H9 (cell line): ENCODE results near the gene SFRP2. TPM values are rescaled to one million over a fixed set of nuclear protein-coding genes. Genes with fewer than 3 reads are reported as not detected.

Source experiments
- DNase-seq: peaks from one replicate; pipeline ENCODE4 v3.0.0-alpha.2; 2017
- H2AFZ ChIP-seq: one replicate; pipeline ENCODE4 v1.6.1; 2013; ENCODE audit warnings: mild to moderate bottlenecking, low read length, control low read depth, moderate library complexity
- H2AK5ac ChIP-seq: 2 replicates; pipeline ENCODE4 v1.6.1; 2013; ENCODE audit warnings: low read length, control low read depth, mixed read lengths; ENCODE audit not compliant: insufficient read length
- H2BK120ac ChIP-seq: one replicate; pipeline ENCODE4 v1.6.1; 2013; ENCODE audit warnings: low read depth, mild to moderate bottlenecking, low read length, control low read depth, inconsistent platforms; ENCODE audit not compliant: poor library complexity, severe bottlenecking
- H2BK12ac ChIP-seq: 2 replicates; pipeline ENCODE4 v1.6.1; 2013; ENCODE audit warnings: low read length, control low read depth, mixed read lengths, low read depth; ENCODE audit not compliant: insufficient read length
- H2BK15ac ChIP-seq: 2 replicates; pipeline ENCODE4 v1.6.1; 2013; ENCODE audit warnings: low read depth, low read length, control low read depth
- H2BK20ac ChIP-seq: one replicate; pipeline ENCODE4 v1.6.1; 2013; ENCODE audit warnings: low read depth, mild to moderate bottlenecking, low read length, control low read depth, inconsistent platforms; ENCODE audit not compliant: poor library complexity, severe bottlenecking
- H2BK5ac ChIP-seq: 2 replicates; pipeline ENCODE4 v1.6.1; 2013; ENCODE audit warnings: low read length, control low read depth, mixed read lengths; ENCODE audit not compliant: insufficient read length
- H3K14ac ChIP-seq: 2 replicates; pipeline ENCODE4 v1.6.1; 2013; ENCODE audit warnings: low read length, control low read depth; ENCODE audit not compliant: insufficient read depth
- H3K18ac ChIP-seq: 2 replicates; pipeline ENCODE4 v1.6.1; 2013; ENCODE audit warnings: low read depth, mild to moderate bottlenecking, mixed read lengths, low read length, control low read depth; ENCODE audit not compliant: insufficient read length
- H3K23ac ChIP-seq: 2 replicates; pipeline ENCODE4 v1.6.1; 2013; ENCODE audit warnings: low read length, control low read depth, mixed read lengths, low read depth; ENCODE audit not compliant: insufficient read length
- H3K23me2 ChIP-seq: 2 replicates; pipeline ENCODE4 v1.6.1; 2013; ENCODE audit warnings: low read depth, mild to moderate bottlenecking, mixed read lengths, low read length, control low read depth; ENCODE audit not compliant: insufficient read length, poor library complexity, severe bottlenecking
- H3K27ac ChIP-seq: 2 replicates; pipeline ENCODE4 v1.5.1; 2013; ENCODE audit warnings: low read length, control low read depth, mixed read lengths, low read depth; ENCODE audit not compliant: insufficient read length
- H3K27me3 ChIP-seq: 2 replicates; pipeline ENCODE4 v1.6.1; 2013; ENCODE audit warnings: low read length, control low read depth, inconsistent platforms; ENCODE audit not compliant: insufficient read depth
- H3K4ac ChIP-seq: 2 replicates; pipeline ENCODE4 v1.6.1; 2013; ENCODE audit warnings: low read depth, mild to moderate bottlenecking, control low read depth, inconsistent platforms, low read length, moderate library complexity
- H3K4me1 ChIP-seq: 2 replicates; pipeline ENCODE4 v1.6.1; 2013; ENCODE audit warnings: low read length, control low read depth, inconsistent platforms; ENCODE audit not compliant: insufficient read depth
- H3K4me2 ChIP-seq: 2 replicates; pipeline ENCODE4 v1.6.1; 2013; ENCODE audit warnings: low read length, control low read depth, mixed read lengths; ENCODE audit not compliant: insufficient read length, insufficient read depth
- H3K56ac ChIP-seq: 2 replicates; pipeline ENCODE4 v1.6.1; 2013; ENCODE audit warnings: low read depth, mild to moderate bottlenecking, mixed read lengths, low read length, control low read depth; ENCODE audit not compliant: insufficient read length
- H3K79me1 ChIP-seq: 2 replicates; pipeline ENCODE4 v1.6.1; 2013; ENCODE audit warnings: low read depth, mild to moderate bottlenecking, moderate library complexity, low read length, control low read depth, inconsistent platforms; ENCODE audit not compliant: insufficient read depth, poor library complexity, severe bottlenecking
- H3K79me2 ChIP-seq: 2 replicates; pipeline ENCODE4 v1.6.1; 2013; ENCODE audit warnings: low read length, control low read depth, inconsistent platforms; ENCODE audit not compliant: insufficient read depth
- H3K9ac ChIP-seq: 2 replicates; pipeline ENCODE4 v1.6.1; 2013; ENCODE audit warnings: low read length, control low read depth, mixed read lengths; ENCODE audit not compliant: insufficient read length; ENCODE audit errors: extremely low read depth
- H3K9me3 ChIP-seq: one replicate; pipeline ENCODE4 v1.6.1; 2013; ENCODE audit warnings: low read depth, low read length, inconsistent platforms; ENCODE audit not compliant: control insufficient read depth
- H3T11ph ChIP-seq: one replicate; pipeline ENCODE4 v1.6.1; 2013; ENCODE audit warnings: mild to moderate bottlenecking, low read length, control low read depth, inconsistent platforms
- H4K20me1 ChIP-seq: one replicate; pipeline ENCODE4 v1.6.1; 2013; ENCODE audit not compliant: control insufficient read depth, insufficient read length, insufficient read depth
- H4K5ac ChIP-seq: 2 replicates; pipeline ENCODE4 v1.6.1; 2013; ENCODE audit warnings: low read depth, mild to moderate bottlenecking, mixed read lengths, low read length, control low read depth; ENCODE audit not compliant: insufficient read length
- H4K8ac ChIP-seq: replicated peaks from 2 replicates; pipeline ENCODE4 v1.6.1; 2013; ENCODE audit warnings: low read length, control low read depth, mixed read lengths, low read depth; ENCODE audit not compliant: insufficient read length
- H4K91ac ChIP-seq: 2 replicates; pipeline ENCODE4 v1.6.1; 2013; ENCODE audit warnings: low read depth, mild to moderate bottlenecking, moderate library complexity, mixed read lengths, low read length, control low read depth; ENCODE audit not compliant: insufficient read length
- H3K27ac Mint-ChIP-seq, 3 experiments: 2 replicates in 2 of 3; 3 replicates in 1 of 3; pipeline ENCODE4 v1.8.0; 2020 to 2021; ENCODE audit warnings: mixed read lengths in 3 of 3, mild to moderate bottlenecking in 1 of 3, moderate library complexity in 1 of 3
- H3K27me3 Mint-ChIP-seq: 2 replicates; pipeline ENCODE4 v1.8.0; 2021; ENCODE audit warnings: low read depth, mild to moderate bottlenecking, moderate library complexity, mixed read lengths
- H3K36me3 Mint-ChIP-seq, 3 experiments: 2 replicates in 2 of 3; 3 replicates in 1 of 3; pipeline ENCODE4 v1.8.0; 2020 to 2021; ENCODE audit warnings: low read depth in 3 of 3, mixed read lengths in 3 of 3; ENCODE audit not compliant: insufficient read depth in 1 of 3
- H3K4me1 Mint-ChIP-seq, 2 experiments: 2 replicates each; pipeline ENCODE4 v1.8.0; 2020; ENCODE audit warnings: mixed read lengths in 2 of 2
- H3K4me3 Mint-ChIP-seq, 2 experiments: 2 replicates in 1 of 2; 3 replicates in 1 of 2; pipeline ENCODE4 v1.8.0; 2020 to 2021; ENCODE audit warnings: mild to moderate bottlenecking in 2 of 2, mixed read lengths in 2 of 2, moderate library complexity in 1 of 2
- H3K9me3 Mint-ChIP-seq, 2 experiments: 2 replicates in 1 of 2; 3 replicates in 1 of 2; pipeline ENCODE4 v1.8.0; 2020; ENCODE audit warnings: mild to moderate bottlenecking in 2 of 2, mixed read lengths in 2 of 2, moderate library complexity in 1 of 2
- WGBS: extraction: QIAGEN DNeasy Blood & Tissue Kit; methylation state at CpG from one replicate; pipeline ENCODE4 v1.1.7; 2013; ENCODE audit warnings: missing lambda C conversion rate, low lambda C conversion rate, mixed read lengths; ENCODE audit not compliant: insufficient read length; ENCODE audit errors: extremely low coverage; 5-methylcytosine and 5-hydroxymethylcytosine counted together
- total RNA-seq: library from RNA; stranded (reverse); gene quantifications from 2 replicates; pipeline ENCODE4 v1.2.1, GENCODE V29; 2021
- TF ChIP-seq, protein P1 (sequence below): fragments of 200-600 bp; sonication (generic); conservative IDR thresholded peaks from 3 replicates; pipeline ENCODE4 v1.8.0; 2021; ENCODE audit warnings: antibody characterized with exemption, mild to moderate bottlenecking

SFRP2 gene
- total RNA-seq, 1 experiment from 2014 or later, result 156 TPM

DNA sequence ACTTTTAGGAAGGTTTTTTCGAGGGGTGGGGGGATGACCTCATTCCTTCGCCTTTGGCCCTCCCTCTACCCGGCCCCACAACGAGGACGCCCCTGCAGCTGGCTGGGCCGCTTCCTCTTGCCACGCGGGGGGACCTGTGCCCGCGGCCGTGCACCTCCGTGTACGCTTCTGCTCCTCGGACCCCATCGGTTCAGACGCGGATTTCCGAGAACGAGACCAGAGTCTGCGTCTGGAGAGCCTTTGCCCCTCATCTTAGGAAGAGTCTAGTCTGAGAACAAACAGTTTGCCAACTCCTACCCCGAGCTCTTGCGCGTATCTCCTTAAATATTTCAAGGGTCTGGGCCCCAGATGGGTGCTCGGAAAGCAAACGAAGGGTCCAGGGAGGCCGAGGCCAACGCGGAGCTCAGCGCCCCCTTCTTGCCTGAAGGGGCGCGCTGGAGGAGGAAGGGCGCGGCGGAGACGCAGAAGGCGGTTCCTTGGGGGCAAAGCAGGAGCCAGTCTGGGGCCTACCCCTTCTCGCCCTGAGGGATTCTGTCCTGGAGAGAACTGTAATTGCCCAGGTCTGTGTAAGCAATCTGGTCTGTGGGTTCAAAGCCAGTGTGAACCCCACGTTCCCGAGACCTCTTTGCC is 3.9 kb upstream of the SFRP2 start:
- TF ChIP-seq, protein P1, sequence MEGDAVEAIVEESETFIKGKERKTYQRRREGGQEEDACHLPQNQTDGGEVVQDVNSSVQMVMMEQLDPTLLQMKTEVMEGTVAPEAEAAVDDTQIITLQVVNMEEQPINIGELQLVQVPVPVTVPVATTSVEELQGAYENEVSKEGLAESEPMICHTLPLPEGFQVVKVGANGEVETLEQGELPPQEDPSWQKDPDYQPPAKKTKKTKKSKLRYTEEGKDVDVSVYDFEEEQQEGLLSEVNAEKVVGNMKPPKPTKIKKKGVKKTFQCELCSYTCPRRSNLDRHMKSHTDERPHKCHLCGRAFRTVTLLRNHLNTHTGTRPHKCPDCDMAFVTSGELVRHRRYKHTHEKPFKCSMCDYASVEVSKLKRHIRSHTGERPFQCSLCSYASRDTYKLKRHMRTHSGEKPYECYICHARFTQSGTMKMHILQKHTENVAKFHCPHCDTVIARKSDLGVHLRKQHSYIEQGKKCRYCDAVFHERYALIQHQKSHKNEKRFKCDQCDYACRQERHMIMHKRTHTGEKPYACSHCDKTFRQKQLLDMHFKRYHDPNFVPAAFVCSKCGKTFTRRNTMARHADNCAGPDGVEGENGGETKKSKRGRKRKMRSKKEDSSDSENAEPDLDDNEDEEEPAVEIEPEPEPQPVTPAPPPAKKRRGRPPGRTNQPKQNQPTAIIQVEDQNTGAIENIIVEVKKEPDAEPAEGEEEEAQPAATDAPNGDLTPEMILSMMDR, result peak; percentile 37
- Histone ChIP-seq H4K8ac (no peak overlapping the region), H4K91ac (no peak overlapping the region), H2BK5ac (no peak overlapping the region), H3K18ac (peak overlapping the region; percentile 40), H3K9me3 (no peaks in the 10 kb centered on the region), H3T11ph (no peak overlapping the region), H3K27me3 (no peaks in the 10 kb centered on the region), H2AFZ (no peak overlapping the region), H3K9ac (peak overlapping the region; percentile 44), H3K4ac (no peak overlapping the region), H3K4me1 (peaks cover 6% of the 10 kb centered on the region), H3K14ac (peak overlapping the region; percentile 77), H3K79me2 (peaks cover 9% of the 10 kb centered on the region; the same call in 1 of the 2 replicates), H3K79me1 (no peaks in the 10 kb centered on the region), H2AK5ac (no peak overlapping the region), H4K20me1 (no peaks in the 10 kb centered on the region), H3K27ac (no peak overlapping the region), H3K23me2 (peaks cover 36% of the 10 kb centered on the region), H3K4me2 (peak overlapping the region; percentile 57), H3K56ac (no peak overlapping the region), H2BK20ac (no peak overlapping the region), H3K23ac (no peak overlapping the region), H4K5ac (no peak overlapping the region), H2BK12ac (no peak overlapping the region), H2BK120ac (peak overlapping the region; percentile 71), H2BK15ac (no peak overlapping the region)
- peaks cover 28 to 30% of the 10 kb centered on the region in 2 experiments for H3K4me1 Mint-ChIP-seq
- H3K9me3 Mint-ChIP-seq, result peaks cover 5 to 8% of the 10 kb centered on the region in 2 experiments; a peak in 3 of 5 replicates
- H3K27me3 Mint-ChIP-seq, result peaks cover 33% of the 10 kb centered on the region
- no CpG with 5 or more reads among the region's 39 CpGs for WGBS
- DNase-seq, result peak; percentile 69
- H3K4me3 Mint-ChIP-seq, result peak overlapping the region; percentile 78 to 91
- peak overlapping the region in 2 of 3 experiments; percentile 92 to 96; a peak in 4 of 7 replicates for H3K27ac Mint-ChIP-seq
- peaks cover 0 to 11% (median 7%) of the 10 kb centered on the region in 3 experiments; a peak in 4 of 7 replicates for H3K36me3 Mint-ChIP-seq
